Suprapubic skin (tissue), 4 donors: ENCODE measurements around the gene SIGLEC11. TPM values are rescaled to one million over a fixed set of nuclear protein-coding genes. Genes with fewer than 3 reads are reported as not detected.
A peak's percentile ranks its signal among the peaks of the same experiment; 100 is the strongest.

Experiments used
- DNase-seq, 2 donors: peaks; one replicate each; pipeline ENCODE4 v3.0.0-alpha.2; 2019; ENCODE audit warnings: low spot score in 2 of 2
- H3K27ac ChIP-seq: fragments of 200-600 bp; sonication (generic); one replicate; pipeline ENCODE4 v1.5.1; 2019
- H3K27me3 ChIP-seq: fragments of 200-600 bp; sonication (generic); one replicate; pipeline ENCODE4 v1.5.1; 2019
- H3K36me3 ChIP-seq: fragments of 200-600 bp; sonication (generic); one replicate; pipeline ENCODE4 v1.5.1; 2019
- H3K4me1 ChIP-seq: fragments of 200-600 bp; sonication (generic); one replicate; pipeline ENCODE4 v1.5.1; 2019
- H3K4me3 ChIP-seq: fragments of 200-600 bp; sonication (generic); one replicate; pipeline ENCODE4 v1.5.1; 2019; ENCODE audit warnings: mild to moderate bottlenecking
- H3K9me3 ChIP-seq: fragments of 200-600 bp; sonication (generic); one replicate; pipeline ENCODE4 v1.5.1; 2019
- EP300 ChIP-seq: sonication (generic); formaldehyde crosslinking; IDR thresholded peaks from one replicate; pipeline ENCODE4 v1.6.1; 2017; ENCODE audit warnings: antibody characterized with exemption
- POLR2A ChIP-seq, 2 donors: fragments of 450-650 bp; IDR thresholded peaks; one replicate each; pipeline ENCODE4 v1.6.1; 2017; ENCODE audit warnings: antibody characterized with exemption in 2 of 2, mild to moderate bottlenecking in 2 of 2, moderate library complexity in 2 of 2
- POLR2AphosphoS5 ChIP-seq, 3 donors: sonication (generic); formaldehyde crosslinking; IDR thresholded peaks; one replicate each; pipeline ENCODE4 v1.6.1; 2017; ENCODE audit warnings: antibody characterized with exemption in 3 of 3
- WGBS: methylation state at CpG from one replicate; pipeline ENCODE4 v1.1.5; 2018; 5-methylcytosine and 5-hydroxymethylcytosine counted together
- total RNA-seq, 4 donors: library from RNA; depleted of rRNA; stranded (reverse); fragments of >200 nt; gene quantifications; one replicate each; pipeline ENCODE4 v1.1.0, GENCODE V29; 2016
- TF ChIP-seq, protein P1 (sequence below), 2 donors: fragments of 200-600 bp in 1 of 2; fragments of 450-650 bp in 1 of 2; sonication (generic) in 1 of 2; IDR thresholded peaks; one replicate each; pipeline ENCODE4 v1.5.1; 2016 to 2019; ENCODE audit warnings: antibody characterized with exemption in 2 of 2, mild to moderate bottlenecking in 1 of 2, moderate library complexity in 1 of 2

Gene SIGLEC11
- total RNA-seq, 4 donors from 2014 or later, result 0.30 TPM; not detected in 3

DNA sequence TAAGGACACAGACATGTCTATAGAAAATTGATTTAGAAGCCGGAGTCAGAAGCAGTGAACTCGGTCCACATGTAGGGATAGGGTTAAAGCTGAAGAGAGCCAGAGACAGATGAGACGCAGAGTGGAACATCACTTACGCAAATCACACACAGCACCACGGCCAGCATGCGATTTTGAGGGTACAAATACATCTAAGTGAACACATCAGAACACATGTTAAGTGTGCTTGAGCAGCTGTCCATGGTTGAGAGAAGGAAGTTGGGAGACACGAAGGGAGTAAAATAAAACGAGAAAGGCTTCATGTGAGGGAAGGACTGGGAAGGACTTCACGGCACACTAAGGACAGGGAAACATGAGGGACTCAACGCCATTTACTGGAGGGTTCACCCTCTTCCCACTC lies 25.4 kb upstream of the SIGLEC11 start:
- peaks cover 70% of the 10 kb centered on the region for H3K36me3 ChIP-seq
- H3K4me1 ChIP-seq, result no peaks in the 10 kb centered on the region
- WGBS, result 90% methylated on average over 10 of the region's 10 CpGs
- no peak overlapping the region for H3K4me3 ChIP-seq
- no peak overlapping the region for H3K27ac ChIP-seq
- no peaks in the 10 kb centered on the region for H3K9me3 ChIP-seq
- no peak for DNase-seq
- no peaks in the 10 kb centered on the region for H3K27me3 ChIP-seq
- TF ChIP-seq EP300 (no peak), POLR2AphosphoS5 (IDR thresholded peaks at IDR 0.05) (no peak), POLR2A (IDR thresholded peaks at IDR 0.05) (no peak)
- TF ChIP-seq, protein P1, sequence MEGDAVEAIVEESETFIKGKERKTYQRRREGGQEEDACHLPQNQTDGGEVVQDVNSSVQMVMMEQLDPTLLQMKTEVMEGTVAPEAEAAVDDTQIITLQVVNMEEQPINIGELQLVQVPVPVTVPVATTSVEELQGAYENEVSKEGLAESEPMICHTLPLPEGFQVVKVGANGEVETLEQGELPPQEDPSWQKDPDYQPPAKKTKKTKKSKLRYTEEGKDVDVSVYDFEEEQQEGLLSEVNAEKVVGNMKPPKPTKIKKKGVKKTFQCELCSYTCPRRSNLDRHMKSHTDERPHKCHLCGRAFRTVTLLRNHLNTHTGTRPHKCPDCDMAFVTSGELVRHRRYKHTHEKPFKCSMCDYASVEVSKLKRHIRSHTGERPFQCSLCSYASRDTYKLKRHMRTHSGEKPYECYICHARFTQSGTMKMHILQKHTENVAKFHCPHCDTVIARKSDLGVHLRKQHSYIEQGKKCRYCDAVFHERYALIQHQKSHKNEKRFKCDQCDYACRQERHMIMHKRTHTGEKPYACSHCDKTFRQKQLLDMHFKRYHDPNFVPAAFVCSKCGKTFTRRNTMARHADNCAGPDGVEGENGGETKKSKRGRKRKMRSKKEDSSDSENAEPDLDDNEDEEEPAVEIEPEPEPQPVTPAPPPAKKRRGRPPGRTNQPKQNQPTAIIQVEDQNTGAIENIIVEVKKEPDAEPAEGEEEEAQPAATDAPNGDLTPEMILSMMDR (IDR thresholded peaks at IDR 0.05), result no peak

DNA sequence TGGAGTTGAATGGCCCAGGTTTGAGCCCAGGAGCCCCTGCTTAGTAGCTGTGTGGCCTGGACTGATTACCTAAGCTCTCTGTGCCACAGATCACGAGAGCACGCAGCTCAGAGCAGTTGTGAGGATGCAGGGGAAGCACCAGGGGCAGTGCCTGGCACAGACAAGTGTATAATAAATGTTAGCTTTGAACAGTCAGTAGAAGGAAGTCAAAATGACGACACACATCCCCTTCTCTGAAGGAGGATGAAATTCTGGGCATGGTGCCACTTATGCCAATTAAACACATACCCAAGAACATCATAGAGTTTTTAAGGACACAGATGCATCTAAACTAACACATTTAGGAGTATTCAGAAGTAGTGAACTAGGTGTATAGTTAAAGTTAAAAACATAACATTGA lies 24.9 kb upstream of the SIGLEC11 start:
- Histone ChIP-seq H3K27ac (no peak overlapping the region), H3K27me3 (no peaks in the 10 kb centered on the region), H3K4me1 (no peaks in the 10 kb centered on the region), H3K9me3 (no peaks in the 10 kb centered on the region), H3K36me3 (peaks cover 70% of the 10 kb centered on the region), H3K4me3 (no peak overlapping the region)
- TF ChIP-seq, protein P1 (IDR thresholded peaks at IDR 0.05), result no peak
- TF ChIP-seq EP300, result no peak
- TF ChIP-seq POLR2A (IDR thresholded peaks at IDR 0.05), result no peak
- 88% methylated on average over 3 of the region's 3 CpGs for WGBS
- no peak for DNase-seq

DNA sequence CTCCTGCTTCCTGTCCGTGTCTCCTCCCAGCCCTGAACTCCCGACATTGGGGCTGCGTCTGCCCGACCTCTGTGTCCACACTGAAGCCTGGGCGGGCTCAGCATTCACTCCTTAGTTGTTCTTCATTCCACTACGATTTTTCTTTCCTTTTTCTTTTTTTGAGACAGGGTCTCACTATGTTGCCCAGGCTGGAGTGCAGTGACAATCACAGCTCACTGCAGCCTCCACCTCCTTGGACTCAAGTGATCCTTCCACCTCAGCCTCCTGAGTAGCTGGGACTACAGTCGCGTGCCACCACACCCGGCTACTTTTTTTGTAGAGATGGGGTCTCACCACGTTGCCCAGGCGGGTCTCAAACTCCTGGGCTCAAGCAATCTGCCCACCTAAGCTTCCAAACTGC lies 23.5 kb upstream of the SIGLEC11 start:
- TF ChIP-seq EP300, result no peak
- WGBS, result 90% methylated on average over 11 of the region's 11 CpGs
- H3K4me3 ChIP-seq, result no peak overlapping the region
- no peak for DNase-seq
- no peaks in the 10 kb centered on the region for H3K9me3 ChIP-seq
- no peaks in the 10 kb centered on the region for H3K27me3 ChIP-seq
- no peak overlapping the region for H3K27ac ChIP-seq
- H3K36me3 ChIP-seq, result peaks cover 67% of the 10 kb centered on the region
- H3K4me1 ChIP-seq, result no peaks in the 10 kb centered on the region

DNA sequence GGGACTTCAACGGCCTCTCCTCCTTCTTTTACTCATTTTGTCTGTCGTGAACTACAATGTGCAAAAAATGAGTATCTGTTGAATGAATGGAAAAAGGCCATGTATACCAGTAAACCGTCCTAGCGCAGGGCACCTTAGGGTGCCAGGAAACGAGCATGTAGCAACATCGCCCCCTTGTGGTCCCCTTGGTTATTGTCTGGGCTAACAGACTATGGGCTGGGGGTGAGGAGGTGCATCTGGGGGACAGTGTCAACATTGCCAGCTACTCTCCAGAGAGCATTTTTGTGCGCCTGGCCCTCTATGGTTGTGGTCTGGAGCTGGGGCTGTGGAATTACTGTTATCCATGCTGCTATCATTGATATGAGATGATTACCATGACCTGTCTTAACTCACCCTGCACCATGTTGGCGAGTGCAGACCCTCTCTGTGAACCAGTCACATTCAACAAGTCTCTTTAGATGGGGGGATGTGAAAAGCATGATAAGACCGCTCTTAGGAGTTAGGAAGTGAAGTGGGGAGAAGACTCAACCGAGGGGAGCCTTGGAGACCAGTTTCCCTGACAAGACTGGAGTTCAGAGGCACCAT lies 22.8 kb upstream of the SIGLEC11 start:
- DNase-seq, result peak in 1 of 2 donors; percentile 84
- Histone ChIP-seq H3K9me3 (no peaks in the 10 kb centered on the region), H3K4me1 (no peaks in the 10 kb centered on the region), H3K27me3 (no peaks in the 10 kb centered on the region), H3K4me3 (no peak overlapping the region), H3K27ac (no peak overlapping the region), H3K36me3 (peaks cover 67% of the 10 kb centered on the region)
- TF ChIP-seq, protein P1 (IDR thresholded peaks at IDR 0.05), result peak; percentile 50 to 74
- TF ChIP-seq EP300, result no peak
- TF ChIP-seq POLR2AphosphoS5 (IDR thresholded peaks at IDR 0.05), result no peak
- TF ChIP-seq POLR2A (IDR thresholded peaks at IDR 0.05), result no peak
- WGBS, result 52% methylated on average over 10 of the region's 10 CpGs

DNA sequence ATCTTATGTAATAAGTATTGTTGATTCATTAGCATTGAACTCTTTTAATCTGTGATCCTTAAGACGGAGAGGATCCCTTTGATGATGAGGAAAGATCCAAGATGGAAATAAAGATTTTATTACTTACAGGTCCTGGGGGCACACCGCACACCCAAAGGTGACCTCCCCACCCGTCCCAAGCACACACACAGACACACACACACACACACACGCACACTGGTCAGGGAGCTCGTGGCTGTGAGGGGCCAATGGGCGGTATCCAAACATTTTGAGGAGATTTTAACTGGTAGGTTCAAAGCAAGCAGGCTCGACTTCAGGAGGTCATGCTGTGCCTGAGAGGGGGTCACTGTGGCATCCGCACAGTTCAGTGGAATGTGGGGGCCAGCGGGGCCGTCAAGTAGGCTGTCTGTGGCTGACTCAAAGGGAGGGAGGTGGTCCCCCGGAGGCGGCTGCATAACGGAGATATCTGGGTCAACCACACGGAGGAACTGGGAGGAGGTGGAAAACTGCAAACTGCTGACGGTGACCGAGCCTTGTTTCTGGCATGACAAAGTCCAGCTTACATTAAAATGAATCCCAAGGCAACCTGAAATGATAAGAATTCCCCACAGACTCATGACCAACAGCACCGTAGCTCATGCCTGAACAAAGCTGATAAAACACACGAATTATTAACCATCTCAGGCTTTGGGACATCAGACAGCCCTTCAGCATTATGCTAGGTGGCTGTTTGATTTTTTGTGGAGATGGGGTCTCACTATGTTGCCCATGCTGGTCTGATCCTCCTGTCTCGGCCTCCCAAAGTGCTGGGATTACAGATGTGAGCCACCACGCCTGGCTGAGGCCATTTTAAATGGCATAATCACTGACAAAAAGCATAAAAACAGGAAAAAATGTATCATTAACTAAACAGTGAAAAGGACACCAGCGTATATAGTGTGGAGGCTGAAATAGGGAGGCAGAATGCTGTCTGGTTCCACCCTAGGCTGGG lies 20.9 kb upstream of the SIGLEC11 start:
- Histone ChIP-seq H3K27me3 (no peaks in the 10 kb centered on the region), H3K27ac (no peak overlapping the region), H3K4me3 (no peak overlapping the region), H3K9me3 (no peaks in the 10 kb centered on the region), H3K4me1 (no peaks in the 10 kb centered on the region), H3K36me3 (peaks cover 76% of the 10 kb centered on the region)
- DNase-seq, result no peak
- whole genome bisulfite sequencing, result 91% methylated on average over 19 of the region's 21 CpGs
- no peak for TF ChIP-seq POLR2AphosphoS5 (IDR thresholded peaks at IDR 0.05)
- TF ChIP-seq, protein P1 (IDR thresholded peaks at IDR 0.05), result no peak
- TF ChIP-seq POLR2A (IDR thresholded peaks at IDR 0.05), result no peak
- no peak for TF ChIP-seq EP300
